ENCODE data around the gene FER1L5.

GRCh38 chr2:96703021-96703751, 60.6 kb downstream of the FER1L5 start:
- TF ChIP-seq ASH2L (IDR thresholded peaks at IDR 0.05; ENCODE audit: low read length) (no peak), CTCF (IDR thresholded peaks at IDR 0.05; ENCODE audit: control extremely low read depth in 1 of 3, insufficient read depth in 1 of 3, low read depth in 1 of 3, low read length in 3 of 3) (no peak)
